Keratinocyte (primary cell): Measurements from ENCODE around the gene FAM135A. TPM values are rescaled to one million over a fixed set of nuclear protein-coding genes. Genes with fewer than 3 reads are reported as not detected.
"Not testable (repeated sequence)": the region's sequence is repeated elsewhere in the genome, so short reads cannot be mapped to it uniquely, and the experiment has no call there.

Experiments
- DNase-seq: peaks from one replicate; pipeline ENCODE4 v3.0.0-alpha.2; 2011; ENCODE audit warnings: low read depth, missing footprints, low spot score
- FAIRE-seq: peaks from 2 replicates; lab custom pipeline; 2011; peaks lifted over from hg19 to GRCh38; lab: Jason Lieb, UNC
- H2AFZ ChIP-seq: 2 replicates; pipeline ENCODE4 v1.6.0; 2012; ENCODE audit warnings: low read length, control low read depth, inconsistent platforms; ENCODE audit not compliant: control insufficient read depth
- H3K27ac ChIP-seq: 2 replicates; pipeline ENCODE4 v1.5.1; 2011; ENCODE audit warnings: low read length; ENCODE audit not compliant: control insufficient read depth, insufficient read depth
- H3K27me3 ChIP-seq: 3 replicates; pipeline ENCODE4 v1.6.0; 2011; ENCODE audit warnings: low read length; ENCODE audit not compliant: control insufficient read depth, insufficient read depth; ENCODE audit errors: extremely low read depth
- H3K36me3 ChIP-seq, 2 experiments: 2 replicates in 1 of 2; 3 replicates in 1 of 2; pipeline ENCODE4 v1.5.1; 2011; ENCODE audit warnings: low read length in 2 of 2, mild to moderate bottlenecking in 1 of 2; ENCODE audit not compliant: control insufficient read depth in 2 of 2, insufficient read depth in 2 of 2; ENCODE audit errors: extremely low read depth in 1 of 2
- H3K4me1 ChIP-seq: 3 replicates; pipeline ENCODE4 v1.5.1; 2011; ENCODE audit warnings: low read length; ENCODE audit not compliant: control insufficient read depth, insufficient read depth; ENCODE audit errors: extremely low read depth
- H3K4me2 ChIP-seq: 3 replicates; pipeline ENCODE4 v1.6.0; 2011; ENCODE audit warnings: low read depth, low read length; ENCODE audit not compliant: control insufficient read depth, insufficient read depth; ENCODE audit errors: extremely low read depth
- H3K4me3 ChIP-seq, 3 experiments: fragments of 200-600 bp in 1 of 3; sonication (generic) in 1 of 3; 2 replicates in 2 of 3; 3 replicates in 1 of 3; pipeline ENCODE4 v1.5.1; 2011 to 2016; ENCODE audit warnings: low read length in 3 of 3, mild to moderate bottlenecking in 3 of 3, control low read depth in 2 of 3, inconsistent platforms in 1 of 3, low read depth in 1 of 3, mixed read lengths in 1 of 3, mixed run types in 1 of 3, moderate library complexity in 1 of 3; ENCODE audit not compliant: control insufficient read depth in 2 of 3, insufficient read depth in 2 of 3; ENCODE audit errors: extremely low read depth in 1 of 3
- H3K79me2 ChIP-seq: 2 replicates; pipeline ENCODE4 v1.6.0; 2012; ENCODE audit warnings: low read length; ENCODE audit not compliant: control insufficient read depth, insufficient read depth
- H3K9ac ChIP-seq: 3 replicates; pipeline ENCODE4 v1.6.0; 2011; ENCODE audit warnings: low read length; ENCODE audit not compliant: control insufficient read depth, insufficient read depth; ENCODE audit errors: extremely low read depth
- H3K9me1 ChIP-seq: 3 replicates; pipeline ENCODE4 v1.6.0; 2011; ENCODE audit warnings: low read length; ENCODE audit not compliant: control insufficient read depth, insufficient read depth; ENCODE audit errors: extremely low read depth
- H3K9me3 ChIP-seq: 2 replicates; pipeline ENCODE4 v1.5.1; 2012; ENCODE audit warnings: low read depth, low read length; ENCODE audit not compliant: control insufficient read depth
- H4K20me1 ChIP-seq: 3 replicates; pipeline ENCODE4 v1.6.0; 2011; ENCODE audit warnings: low read length; ENCODE audit not compliant: control insufficient read depth, insufficient read depth; ENCODE audit errors: extremely low read depth
- CTCF ChIP-seq, 3 experiments: IDR thresholded peaks in 1 of 3; conservative IDR thresholded peaks in 1 of 3; optimal IDR thresholded peaks in 1 of 3; 2 replicates in 2 of 3; 3 replicates in 1 of 3; pipeline versions ENCODE3 to v1.5.1; 2011; ENCODE audit warnings: low read length in 3 of 3, mild to moderate bottlenecking in 3 of 3, moderate library complexity in 2 of 3, control low read depth in 1 of 3, inconsistent platforms in 1 of 3; ENCODE audit not compliant: insufficient read depth in 2 of 3; ENCODE audit errors: extremely low read depth in 1 of 3
- EZH2 ChIP-seq: IDR thresholded peaks from one replicate; pipeline ENCODE4 v1.6.1; 2012; ENCODE audit warnings: inconsistent platforms, mild to moderate bottlenecking, low read length, moderate library complexity
- dilution Hi-C: fragments of 300-500 bp; cut with MboI; formaldehyde crosslinking; loops from one replicate; pipeline ENCODE4 v1.7.0; 2020; ENCODE audit warnings: low sequenced_read_pairs; ENCODE audit not compliant: extremely low pct_ligation_motif_present
- polyA plus RNA-seq, 5 experiments: library from polyadenylated mRNA; depleted of rRNA in 3 of 5; stranded (reverse) in 3 of 5; stranded (forward) in 1 of 5; unstranded in 1 of 5; fragments of >200 nt; gene quantifications; 1 replicate in 1 of 5; 2 replicates in 3 of 5; 3 replicates in 1 of 5; pipeline versions ENCODE4 v1.2.1 to v1.2.3, GENCODE V29; 2011 to 2012; ENCODE audit warnings: missing spikeins in 2 of 5, low read depth in 1 of 5, low replicate concordance in 1 of 5

Gene FAM135A
- polyA plus RNA-seq, 1 donor (not counting 4 experiments of a cell fraction or from before 2014, with no cell fraction given), result 21.3 TPM

- dilution Hi-C loops, result no loop called here
Observed at GRCh38 chr6:70601014-70601413, 187.7 kb downstream of the FAM135A start.

GRCh38 chr6:70604254-70604653, 190.9 kb downstream of the FAM135A start:
- DNase-seq, result no peak

More at GRCh38 chr6:70601014-70601413, 187.7 kb downstream of the FAM135A start:
- Histone ChIP-seq H3K9me3 (no peaks in the 10 kb centered on the region), H3K9ac (no peak overlapping the region), H4K20me1 (no peaks in the 10 kb centered on the region), H3K27ac (no peak overlapping the region), H2AFZ (no peak overlapping the region), H3K27me3 (no peaks in the 10 kb centered on the region), H3K4me2 (no peak overlapping the region), H3K79me2 (no peaks in the 10 kb centered on the region), H3K4me1 (no peaks in the 10 kb centered on the region), H3K36me3 (no peaks in the 10 kb centered on the region), H3K4me3 (no peak overlapping the region), H3K9me1 (no peaks in the 10 kb centered on the region)
- DNase-seq, result no peak
- FAIRE-seq, result no peak
- TF ChIP-seq CTCF (optimal IDR thresholded peaks at IDR 0.05 in 1 of 3, IDR thresholded peaks at IDR 0.05 in 1 of 3, conservative IDR thresholded peaks at IDR 0.05 in 1 of 3; ENCODE audit: extremely low read depth in 1 of 3, insufficient read depth in 2 of 3, low read length in 3 of 3), result no peak

GRCh38 chr6:70607371-70607770, 194.1 kb downstream of the FAM135A start:
- H4K20me1 ChIP-seq, H3K4me1 ChIP-seq, FAIRE-seq, H3K79me2 ChIP-seq, H3K9ac ChIP-seq, dilution Hi-C loops, H3K27ac ChIP-seq, H3K27me3 ChIP-seq, H3K4me3 ChIP-seq, H3K4me2 ChIP-seq, H3K9me3 ChIP-seq, DNase-seq, H3K9me1 ChIP-seq, H3K36me3 ChIP-seq, H2AFZ ChIP-seq: not testable (repeated sequence)

More at GRCh38 chr6:70604254-70604653, 190.9 kb downstream of the FAM135A start:
- Histone ChIP-seq H2AFZ (no peak overlapping the region), H3K9me3 (no peaks in the 10 kb centered on the region), H3K4me3 (no peak overlapping the region), H3K9ac (no peak overlapping the region), H4K20me1 (no peaks in the 10 kb centered on the region), H3K4me2 (no peak overlapping the region), H3K79me2 (no peaks in the 10 kb centered on the region), H3K4me1 (no peaks in the 10 kb centered on the region), H3K27ac (no peak overlapping the region), H3K9me1 (no peaks in the 10 kb centered on the region), H3K27me3 (no peaks in the 10 kb centered on the region), H3K36me3 (no peaks in the 10 kb centered on the region)
- TF ChIP-seq CTCF (optimal IDR thresholded peaks at IDR 0.05 in 1 of 3, IDR thresholded peaks at IDR 0.05 in 1 of 3, conservative IDR thresholded peaks at IDR 0.05 in 1 of 3; ENCODE audit: extremely low read depth in 1 of 3, insufficient read depth in 2 of 3, low read length in 3 of 3), result no peak
- no peak for TF ChIP-seq EZH2
- FAIRE-seq, result no peak
- dilution Hi-C loops, result no loop called here

- H3K9ac ChIP-seq, H4K20me1 ChIP-seq, H3K4me1 ChIP-seq, H3K36me3 ChIP-seq, H3K4me3 ChIP-seq, DNase-seq, H3K27me3 ChIP-seq, H3K9me3 ChIP-seq, dilution Hi-C loops, H3K4me2 ChIP-seq, H3K79me2 ChIP-seq, FAIRE-seq, H2AFZ ChIP-seq, H3K9me1 ChIP-seq, H3K27ac ChIP-seq: not testable (repeated sequence)
Observed at GRCh38 chr6:70609181-70609580, 195.9 kb downstream of the FAM135A start.
